A673 (cell line): ENCODE results near the gene GJC2. TPM values are rescaled to one million over a fixed set of nuclear protein-coding genes. Genes with fewer than 3 reads are reported as not detected.
A peak's percentile ranks its signal among the peaks of the same experiment; 100 is the strongest.

Source experiments
- BruUV-seq: library from RNA; stranded (reverse); fragments of 400-500 nt; replicated peaks from 2 replicates; lab custom pipeline; 2021; lab: Mats Ljungman, UMichigan
- CTCF ChIA-PET: fragments of 300-600 bp; sonication (Branson Sonifier 250); formaldehyde crosslinking; loops from one replicate; lab custom pipeline; 2022; ENCODE audit warnings: antibody characterized with exemption; lab: Charles Lee
- POLR2A ChIA-PET: fragments of 300-600 bp; sonication (Branson Sonifier 250); formaldehyde crosslinking; loops from one replicate; lab custom pipeline; 2022; ENCODE audit warnings: antibody characterized with exemption; ENCODE audit not compliant: low non-redundant PET; lab: Charles Lee
- DNase-seq: peaks from one replicate; pipeline ENCODE4 v3.0.0-alpha.2; 2015; ENCODE audit warnings: low spot score
- H3K27ac ChIP-seq: fragments of 200-600 bp; sonication (generic); 2 replicates; pipeline ENCODE4 v1.5.1; 2016; ENCODE audit warnings: mixed run types, low read depth, mild to moderate bottlenecking, mixed read lengths, antibody characterized with exemption, low read length; ENCODE audit not compliant: poor library complexity, severe bottlenecking
- H3K27me3 ChIP-seq: fragments of 200-600 bp; sonication (generic); replicated peaks from 2 replicates; pipeline ENCODE4 v1.6.1; 2017; ENCODE audit warnings: mixed run types, low read depth, mild to moderate bottlenecking, mixed read lengths, antibody characterized with exemption, low read length; ENCODE audit not compliant: insufficient read depth, poor library complexity
- H3K36me3 ChIP-seq: fragments of 200-600 bp; sonication (generic); 2 replicates; pipeline ENCODE4 v1.6.1; 2016; ENCODE audit warnings: mixed run types, mild to moderate bottlenecking, mixed read lengths, antibody characterized with exemption, low read length; ENCODE audit not compliant: insufficient read depth, poor library complexity, severe bottlenecking
- H3K4me1 ChIP-seq: fragments of 200-600 bp; sonication (generic); 2 replicates; pipeline ENCODE4 v1.6.1; 2017; ENCODE audit warnings: mixed run types, mild to moderate bottlenecking, mixed read lengths, antibody characterized with exemption, low read length; ENCODE audit not compliant: insufficient read depth, poor library complexity, severe bottlenecking
- H3K4me3 ChIP-seq: fragments of 200-600 bp; sonication (generic); 2 replicates; pipeline ENCODE4 v1.5.1; 2016; ENCODE audit warnings: low read depth, mixed run types, mild to moderate bottlenecking, mixed read lengths, low read length; ENCODE audit not compliant: poor library complexity, severe bottlenecking
- H3K9me3 ChIP-seq: fragments of 200-600 bp; sonication (generic); 2 replicates; pipeline ENCODE4 v1.6.1; 2016; ENCODE audit warnings: mixed run types, low read depth, mild to moderate bottlenecking, mixed read lengths, antibody characterized with exemption, low read length; ENCODE audit not compliant: poor library complexity, severe bottlenecking
- CTCF ChIP-seq: fragments of 300-800, 200-600 bp; sonication (generic); conservative IDR thresholded peaks from 2 replicates; pipeline ENCODE4 v1.5.1; 2017; ENCODE audit warnings: low read depth, mild to moderate bottlenecking, antibody characterized with exemption, low read length, moderate library complexity, mixed read lengths
- EZH2 ChIP-seq: fragments of 200-600 bp; sonication (generic); IDR thresholded peaks from 2 replicates; pipeline ENCODE4 v1.6.1; 2017; ENCODE audit warnings: borderline replicate concordance, low read depth, mild to moderate bottlenecking, mixed read lengths, antibody characterized with exemption, low read length; ENCODE audit not compliant: poor library complexity, severe bottlenecking
- intact Hi-C: fragments of 100-400 bp; cut with micrococcal nuclease; formaldehyde crosslinking; loops from one replicate; pipeline ENCODE4 v1.10.0; 2022; ENCODE audit not compliant: unreplicated experiment
- total RNA-seq: library from RNA; stranded (reverse); gene quantifications from 2 replicates; pipeline ENCODE4 v1.2.3, GENCODE V29; 2021

GJC2 gene
- total RNA-seq, 1 experiment from 2014 or later = 0.97 TPM

- no TSS peak for BruUV-seq
- Histone ChIP-seq H3K4me3 (no peak overlapping the region), H3K27ac (no peak overlapping the region), H3K4me1 (peaks cover 3% of the 10 kb centered on the region), H3K27me3 (peaks cover 29% of the 10 kb centered on the region), H3K36me3 (no peaks in the 10 kb centered on the region), H3K9me3 (no peaks in the 10 kb centered on the region)
- ChIA-PET CTCF (no interaction called here), POLR2A (no interaction called here)
- no peak for DNase-seq
- TF ChIP-seq EZH2 (no peak), CTCF (no peak)
- intact Hi-C loops = no loop called here
These were observed 12.8 kb upstream of the GJC2 start for GRCh38 chr1:228136901-228137300.

GRCh38 chr1:228139406-228139930, 10.3 kb upstream of the GJC2 start:
- peaks cover 20% of the 10 kb centered on the region for H3K27me3 ChIP-seq
- H3K27ac ChIP-seq = peak overlapping the region; percentile 92
- TF ChIP-seq CTCF = no peak
- no peak for TF ChIP-seq EZH2
- CTCF ChIA-PET = no interaction called here
- POLR2A ChIA-PET = no interaction called here
- no peaks in the 10 kb centered on the region for H3K36me3 ChIP-seq
- H3K9me3 ChIP-seq = no peaks in the 10 kb centered on the region
- intact Hi-C loops = no loop called here
- BruUV-seq = no TSS peak
- peak overlapping the region; percentile 87 for H3K4me3 ChIP-seq
- DNase-seq = no peak
- H3K4me1 ChIP-seq = peaks cover 18% of the 10 kb centered on the region

- CTCF ChIA-PET = no interaction called here
- TF ChIP-seq CTCF (no peak; the same call in 1 of the 2 replicates), EZH2 (no peak)
- Histone ChIP-seq H3K9me3 (no peaks in the 10 kb centered on the region), H3K4me3 (peak within 1 kb of the TSS; percentile 87), H3K4me1 (peaks cover 18% of the 10 kb centered on the region), H3K27me3 (peaks cover 14% of the 10 kb centered on the region), H3K36me3 (no peaks in the 10 kb centered on the region), H3K27ac (peak within 1 kb of the TSS; percentile 92)
- POLR2A ChIA-PET = no interaction called here
- DNase-seq = peak; percentile 99
- BruUV-seq = TSS peak; percentile 76
- intact Hi-C loops = loop anchor here (1.0 kb wide), 1 partner anchor 31 kb away; the partner anchor contains the start of gene MRPL55
These were observed 9.6 kb upstream of the GJC2 start, which contains the start of gene GUK1 for GRCh38 chr1:228139931-228140723. Gene GUK1, plus strand, starts transcription at chr1:228140279. Its CDS starts 24 bp downstream, at chr1:228140303.
